BLaER1 (cell line): Measurements from ENCODE around the gene RAB3GAP1.
"Not testable (repeated sequence)": the region's sequence is repeated elsewhere in the genome, so short reads cannot be mapped to it uniquely, and the experiment has no call there.

Source experiments
- H3K27ac ChIP-seq: shearing (Covaris generic); formaldehyde crosslinking; 2 replicates; pipeline ENCODE4 v1.8.1; 2022
- H3K27me3 ChIP-seq: shearing (Covaris generic); formaldehyde crosslinking; 2 replicates; pipeline ENCODE4 v1.8.1; 2022
- H3K36me3 ChIP-seq: shearing (Covaris generic); formaldehyde crosslinking; 2 replicates; pipeline ENCODE4 v1.8.1; 2022
- H3K4me1 ChIP-seq: shearing (Covaris generic); formaldehyde crosslinking; 2 replicates; pipeline ENCODE4 v1.8.1; 2022
- H3K4me2 ChIP-seq: shearing (Covaris generic); formaldehyde crosslinking; 2 replicates; pipeline ENCODE4 v1.8.1; 2022
- H3K4me3 ChIP-seq: shearing (Covaris generic); formaldehyde crosslinking; 2 replicates; pipeline ENCODE4 v1.8.1; 2022
- H3K9ac ChIP-seq: shearing (Covaris generic); formaldehyde crosslinking; 2 replicates; pipeline ENCODE4 v1.8.1; 2022
- H3K9me3 ChIP-seq: shearing (Covaris generic); formaldehyde crosslinking; 2 replicates; pipeline ENCODE4 v1.8.1; 2022
- H4K20me1 ChIP-seq: shearing (Covaris generic); formaldehyde crosslinking; 2 replicates; pipeline ENCODE4 v1.8.1; 2022
- Cebpa-rat ChIP-seq: shearing (Covaris generic); IDR thresholded peaks from 2 replicates; pipeline ENCODE4 v1.8.1; 2022

RAB3GAP1 gene

DNA sequence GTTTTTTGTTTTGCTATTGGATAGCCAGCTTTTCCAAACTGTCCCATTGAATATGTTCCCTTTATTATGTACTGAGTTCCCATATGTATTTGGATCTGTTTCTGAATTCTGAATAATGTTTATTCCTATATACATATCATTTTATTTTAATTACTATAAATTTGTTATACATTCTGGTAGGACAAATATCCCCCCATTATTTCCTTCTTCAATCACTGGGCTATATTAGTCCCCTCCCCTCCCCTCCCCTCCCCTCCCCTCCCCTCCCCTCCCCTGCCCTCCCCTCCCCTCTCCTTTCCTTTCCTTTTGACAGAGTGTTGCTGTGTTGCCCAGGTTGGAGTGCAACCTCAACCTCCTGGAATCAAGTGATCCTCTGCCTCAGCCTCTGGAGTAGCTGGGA is 26.3 kb downstream of the RAB3GAP1 start:
- no peak overlapping the region for H3K9ac ChIP-seq
- no peak overlapping the region for H3K27ac ChIP-seq
- no peak overlapping the region for H3K4me2 ChIP-seq
- H3K27me3 ChIP-seq: no peaks in the 10 kb centered on the region
- H3K4me1 ChIP-seq: no peaks in the 10 kb centered on the region
- no peak for TF ChIP-seq Cebpa-rat
- no peaks in the 10 kb centered on the region for H4K20me1 ChIP-seq
- peaks cover 62% of the 10 kb centered on the region for H3K36me3 ChIP-seq
- H3K4me3 ChIP-seq: no peak overlapping the region
- peaks cover 80% of the 10 kb centered on the region for H3K9me3 ChIP-seq

DNA sequence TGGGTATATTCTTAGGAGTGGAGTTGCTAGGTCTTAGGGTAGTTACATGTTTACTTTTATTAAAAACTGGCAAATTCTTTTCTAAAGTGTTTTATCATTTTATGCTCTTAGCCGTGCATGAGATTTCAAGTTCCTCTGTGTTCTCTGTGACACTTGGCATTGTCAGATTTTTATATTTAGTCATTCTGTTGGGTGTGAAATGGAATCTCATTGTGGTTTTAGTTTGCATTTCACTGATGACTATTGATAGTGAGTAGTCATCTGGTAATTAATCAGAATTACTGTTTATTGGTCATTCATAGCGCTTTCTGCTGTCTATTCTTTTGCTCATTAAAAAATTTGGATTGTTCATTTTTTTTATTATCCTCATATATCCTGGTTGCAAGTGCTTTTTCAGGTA is 34.1 kb downstream of the RAB3GAP1 start:
- no peak overlapping the region for H3K4me3 ChIP-seq
- no peak overlapping the region for H3K9ac ChIP-seq
- H4K20me1 ChIP-seq: no peaks in the 10 kb centered on the region
- H3K36me3 ChIP-seq: peaks cover 51% of the 10 kb centered on the region
- no peaks in the 10 kb centered on the region for H3K27me3 ChIP-seq
- H3K9me3 ChIP-seq: peaks cover 61% of the 10 kb centered on the region
- TF ChIP-seq Cebpa-rat: no peak
- peak overlapping the region; percentile 52 for H3K4me2 ChIP-seq
- no peak overlapping the region for H3K27ac ChIP-seq
- H3K4me1 ChIP-seq: peaks cover 18% of the 10 kb centered on the region

DNA sequence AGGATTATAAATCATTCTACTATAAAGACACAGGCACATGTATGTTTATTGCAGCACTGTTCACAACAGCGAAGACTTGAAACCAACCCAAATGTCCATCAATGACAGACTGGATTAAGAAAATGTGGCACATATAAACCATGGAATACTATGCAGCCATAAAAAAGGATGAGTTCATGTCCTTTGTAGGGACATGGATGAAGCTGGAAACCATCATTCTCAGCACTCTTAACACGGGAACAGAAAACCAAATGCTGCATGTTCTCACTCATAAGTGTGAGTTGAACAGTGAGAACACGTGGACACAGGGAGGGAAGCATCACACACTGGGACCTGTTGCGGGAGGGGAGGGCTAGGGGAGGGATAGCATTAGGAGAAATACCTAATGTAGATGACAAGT is 37.5 kb downstream of the RAB3GAP1 start:
- not testable (repeated sequence) for H4K20me1 ChIP-seq, H3K27me3 ChIP-seq, H3K9ac ChIP-seq, H3K27ac ChIP-seq, H3K4me3 ChIP-seq, H3K4me2 ChIP-seq
- Histone ChIP-seq H3K36me3 (peaks cover 50% of the 10 kb centered on the region), H3K9me3 (peaks cover 32% of the 10 kb centered on the region), H3K4me1 (peaks cover 17% of the 10 kb centered on the region)

DNA sequence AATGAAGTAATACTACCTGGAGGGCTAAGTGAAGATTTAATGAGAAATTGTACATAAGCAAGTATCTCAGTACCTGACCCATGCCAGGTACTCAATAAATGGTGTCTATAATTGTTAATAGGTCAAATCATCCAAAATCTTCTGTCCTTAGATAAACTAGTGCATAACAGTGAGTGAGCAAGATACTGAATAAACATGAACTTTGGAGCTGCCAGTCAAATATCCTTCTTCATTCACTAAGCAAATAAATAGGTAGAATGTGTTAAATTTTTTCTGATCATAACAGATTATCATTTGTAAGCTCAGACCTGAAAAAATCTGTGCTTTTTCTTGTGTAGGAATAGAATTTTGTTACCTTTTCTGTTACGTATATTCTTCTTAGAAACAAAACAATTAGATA is 39.6 kb downstream of the RAB3GAP1 start:
- H4K20me1 ChIP-seq: no peaks in the 10 kb centered on the region
- H3K9ac ChIP-seq: no peak overlapping the region
- no peak overlapping the region for H3K4me3 ChIP-seq
- no peak overlapping the region for H3K4me2 ChIP-seq
- H3K27me3 ChIP-seq: no peaks in the 10 kb centered on the region
- H3K9me3 ChIP-seq: peaks cover 25% of the 10 kb centered on the region
- no peaks in the 10 kb centered on the region for H3K4me1 ChIP-seq
- peaks cover 61% of the 10 kb centered on the region for H3K36me3 ChIP-seq
- TF ChIP-seq Cebpa-rat: no peak
- H3K27ac ChIP-seq: no peak overlapping the region

DNA sequence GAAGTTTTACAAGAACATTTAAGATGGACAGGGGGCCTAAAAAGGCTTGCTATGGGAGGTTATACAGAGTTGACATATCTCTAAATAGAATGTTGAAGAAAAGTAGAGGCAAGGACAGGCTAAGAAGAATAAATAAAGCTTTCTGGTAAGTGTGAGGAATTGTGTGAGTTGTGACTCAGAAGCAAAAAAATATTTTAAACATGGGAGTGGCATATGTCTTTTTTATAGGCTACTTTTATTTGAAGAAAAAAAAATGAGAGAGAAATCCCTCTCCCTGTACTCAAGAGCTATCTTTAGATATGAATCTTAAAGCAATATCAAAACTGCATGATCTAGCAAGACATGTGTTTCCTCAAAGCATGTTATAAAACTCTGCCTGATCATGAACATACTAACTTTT is 41.1 kb downstream of the RAB3GAP1 start:
- no peaks in the 10 kb centered on the region for H4K20me1 ChIP-seq
- H3K4me2 ChIP-seq: no peak overlapping the region
- H3K9ac ChIP-seq: no peak overlapping the region
- no peaks in the 10 kb centered on the region for H3K27me3 ChIP-seq
- H3K4me3 ChIP-seq: no peak overlapping the region
- no peak overlapping the region for H3K27ac ChIP-seq
- no peaks in the 10 kb centered on the region for H3K4me1 ChIP-seq
- peaks cover 13% of the 10 kb centered on the region for H3K9me3 ChIP-seq
- no peak for TF ChIP-seq Cebpa-rat
- H3K36me3 ChIP-seq: peaks cover 62% of the 10 kb centered on the region

- Histone ChIP-seq H3K27ac (no peak overlapping the region), H3K27me3 (no peaks in the 10 kb centered on the region)
These were observed 41.7 kb downstream of the RAB3GAP1 start for GRCh38 chr2:135093670-135094330.

GRCh38 chr2:135094508-135094907 is 42.4 kb downstream of the RAB3GAP1 start:
- H3K9ac ChIP-seq: no peak overlapping the region
- no peaks in the 10 kb centered on the region for H4K20me1 ChIP-seq
- H3K4me3 ChIP-seq: no peak overlapping the region
- no peaks in the 10 kb centered on the region for H3K27me3 ChIP-seq
- H3K27ac ChIP-seq: no peak overlapping the region
- no peak overlapping the region for H3K4me2 ChIP-seq
- no peaks in the 10 kb centered on the region for H3K4me1 ChIP-seq
- peaks cover under 1% of the 10 kb centered on the region; the same call in 1 of the 2 replicates for H3K9me3 ChIP-seq
- H3K36me3 ChIP-seq: peaks cover 53% of the 10 kb centered on the region
- TF ChIP-seq Cebpa-rat: no peak

More at GRCh38 chr2:135093670-135094330, 41.7 kb downstream of the RAB3GAP1 start:
- no peak overlapping the region for H3K9ac ChIP-seq
- no peak overlapping the region for H3K4me2 ChIP-seq
- no peaks in the 10 kb centered on the region for H3K4me1 ChIP-seq
- no peak for TF ChIP-seq Cebpa-rat
- peaks cover 60% of the 10 kb centered on the region for H3K36me3 ChIP-seq
- peaks cover 7% of the 10 kb centered on the region for H3K9me3 ChIP-seq
- no peak overlapping the region for H3K4me3 ChIP-seq
- no peaks in the 10 kb centered on the region for H4K20me1 ChIP-seq

DNA sequence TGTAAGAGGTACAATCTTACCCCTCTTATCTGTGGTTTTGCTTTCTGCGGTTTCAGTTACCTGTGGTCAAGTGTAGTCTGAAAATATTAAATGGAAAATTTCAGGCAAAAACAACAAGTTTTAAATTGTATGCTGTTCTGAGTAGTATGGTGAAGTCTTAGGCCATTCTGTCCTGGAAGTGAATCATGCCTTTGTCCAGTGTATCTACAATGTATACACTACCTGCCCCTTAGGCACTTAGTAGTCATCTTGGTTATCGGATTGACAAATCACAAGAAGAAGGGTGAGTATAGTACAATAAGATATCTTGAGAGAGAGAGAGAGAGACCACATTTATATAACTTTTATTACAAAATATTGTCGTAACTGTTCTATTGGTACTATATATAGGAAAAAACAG is 43.5 kb downstream of the RAB3GAP1 start:
- Histone ChIP-seq H3K9ac (no peak overlapping the region), H3K27ac (no peak overlapping the region), H3K4me1 (no peaks in the 10 kb centered on the region), H3K27me3 (no peaks in the 10 kb centered on the region), H3K4me3 (no peak overlapping the region), H3K9me3 (no peaks in the 10 kb centered on the region), H4K20me1 (no peaks in the 10 kb centered on the region), H3K4me2 (no peak overlapping the region), H3K36me3 (peaks cover 59% of the 10 kb centered on the region)
- no peak for TF ChIP-seq Cebpa-rat

DNA sequence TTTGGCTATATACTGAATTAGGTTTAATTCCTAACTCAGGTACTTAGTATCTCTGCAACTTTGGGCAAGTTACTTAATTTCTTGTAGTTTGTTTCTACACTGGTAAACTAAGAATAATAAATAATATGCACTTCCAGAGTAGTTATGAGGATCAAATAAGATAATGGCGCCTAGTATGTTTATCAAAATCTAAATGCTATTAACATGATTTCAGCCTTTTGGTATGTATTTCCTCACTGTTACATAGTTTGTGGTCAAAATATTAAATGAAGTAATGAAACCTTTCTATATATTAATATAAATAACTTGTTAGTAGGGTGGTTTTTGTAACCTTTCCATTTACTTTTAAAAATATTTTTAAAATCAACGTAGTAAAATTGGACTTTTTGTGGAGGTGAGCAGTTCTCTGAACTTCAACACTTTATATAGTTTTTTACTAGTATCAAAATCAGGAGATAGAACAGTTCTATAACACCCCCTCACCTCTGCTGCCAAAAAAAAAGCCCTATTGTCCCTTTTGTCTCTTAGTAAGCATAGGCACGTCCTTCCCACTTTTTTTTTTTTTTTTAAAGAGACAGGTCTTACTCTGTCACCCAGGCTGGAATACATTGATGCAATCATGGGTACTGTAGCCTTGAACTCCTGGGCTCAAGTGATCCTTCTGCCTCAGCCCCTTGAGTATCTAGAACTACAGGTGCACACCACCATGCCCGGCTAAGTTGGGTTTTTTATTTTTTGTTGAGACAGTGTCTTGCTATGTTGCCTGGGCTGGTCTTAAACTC is 44.8 kb downstream of the RAB3GAP1 start:
- H3K9ac ChIP-seq: no peak overlapping the region
- 0 out of 2 replicates have a peak, but pooled peaks cover 2% of the 10 kb centered on the region for H3K9me3 ChIP-seq
- H3K4me3 ChIP-seq: no peak overlapping the region
- no peak overlapping the region for H3K4me2 ChIP-seq
- no peaks in the 10 kb centered on the region for H3K27me3 ChIP-seq
- no peak for TF ChIP-seq Cebpa-rat
- no peaks in the 10 kb centered on the region for H4K20me1 ChIP-seq
- no peak overlapping the region for H3K27ac ChIP-seq
- peaks cover 66% of the 10 kb centered on the region for H3K36me3 ChIP-seq
- no peaks in the 10 kb centered on the region for H3K4me1 ChIP-seq

DNA sequence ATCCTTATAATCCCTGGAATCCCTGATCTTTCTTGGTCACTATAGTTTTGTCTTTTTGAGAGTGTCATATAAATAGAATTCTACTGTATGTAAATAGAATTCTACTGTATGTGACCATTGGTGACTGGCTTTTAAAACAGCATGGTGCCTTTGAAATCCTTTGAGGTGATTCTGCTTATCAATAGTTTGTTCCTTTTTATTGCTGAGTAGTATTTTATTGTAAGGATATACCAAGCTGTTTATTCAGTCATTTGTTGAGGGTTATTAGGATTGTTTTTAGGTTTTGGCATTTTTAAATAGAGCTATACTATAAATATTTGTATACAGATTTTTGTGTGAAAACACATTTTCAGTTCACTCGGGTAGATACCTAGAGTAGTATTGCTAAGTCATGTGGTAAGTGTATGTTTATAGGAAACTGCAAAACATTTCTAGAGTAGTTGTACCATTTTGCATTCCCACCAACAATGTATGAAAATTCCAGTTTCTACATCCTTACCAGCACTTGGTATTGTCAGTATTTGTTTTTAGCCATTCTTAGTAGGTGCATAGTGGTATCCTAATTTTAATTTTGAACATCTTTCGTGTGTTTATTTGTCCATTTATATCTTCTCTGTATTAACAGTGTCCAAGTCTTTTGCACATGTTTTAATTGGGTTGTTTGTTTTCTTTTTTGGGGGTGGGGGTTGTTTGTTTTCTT is 45.6 kb downstream of the RAB3GAP1 start:
- Histone ChIP-seq H3K4me1 (no peaks in the 10 kb centered on the region), H3K9ac (no peak overlapping the region), H3K4me2 (no peak overlapping the region), H3K27ac (no peak overlapping the region), H3K36me3 (peaks cover 66% of the 10 kb centered on the region), H3K9me3 (peaks cover 10% of the 10 kb centered on the region), H3K4me3 (no peak overlapping the region), H4K20me1 (no peaks in the 10 kb centered on the region), H3K27me3 (no peaks in the 10 kb centered on the region)
- no peak for TF ChIP-seq Cebpa-rat
